ENCODE results near the gene ZMAT5.

Gene ZMAT5

DNA sequence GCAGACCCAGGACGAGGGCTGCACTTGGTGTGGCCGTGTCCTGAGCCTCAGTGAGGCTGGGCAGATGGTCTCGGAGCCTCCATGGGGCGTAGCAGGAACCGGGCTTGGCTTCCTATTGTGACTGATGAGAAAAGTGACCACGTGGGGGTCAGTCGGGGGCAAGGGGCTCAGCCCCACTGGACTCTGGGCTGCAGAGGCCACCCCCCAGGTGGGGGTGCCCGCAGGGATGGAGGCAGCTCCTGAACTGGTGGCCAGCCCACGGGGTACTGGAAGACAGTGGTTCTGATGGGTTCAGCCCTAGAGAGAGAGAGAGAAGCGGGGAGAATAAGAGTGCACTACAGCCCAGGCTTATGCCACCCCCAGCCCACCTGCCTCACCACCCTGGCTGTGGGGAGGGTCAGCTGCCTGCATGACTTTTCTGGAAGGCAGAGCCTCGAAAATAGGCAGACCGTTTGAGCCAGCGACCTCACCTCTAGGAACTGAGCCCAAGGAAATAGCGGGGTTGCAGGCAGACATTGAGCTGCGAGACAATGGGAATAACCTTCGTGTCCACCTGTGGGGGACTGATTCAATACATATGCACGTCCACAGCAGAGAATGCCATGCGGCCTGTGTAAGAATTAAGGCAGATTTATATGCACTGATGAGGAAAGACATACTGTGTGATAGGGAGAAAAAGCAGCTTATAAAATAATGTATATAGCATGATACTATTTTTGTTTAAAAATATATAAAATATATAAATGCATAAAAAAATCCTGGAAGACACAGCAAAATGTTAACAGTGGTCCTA, 35.6 kb downstream of the ZMAT5 start:
- Histone ChIP-seq H3K4me3 (ENCODE audit: insufficient read depth, low read length, poor library complexity, severe bottlenecking) (no peak overlapping the region), H3K9me2 (replicated peaks; ENCODE audit: insufficient read depth, low read length) (no peaks in the 10 kb centered on the region)
- TF ChIP-seq, protein P1, sequence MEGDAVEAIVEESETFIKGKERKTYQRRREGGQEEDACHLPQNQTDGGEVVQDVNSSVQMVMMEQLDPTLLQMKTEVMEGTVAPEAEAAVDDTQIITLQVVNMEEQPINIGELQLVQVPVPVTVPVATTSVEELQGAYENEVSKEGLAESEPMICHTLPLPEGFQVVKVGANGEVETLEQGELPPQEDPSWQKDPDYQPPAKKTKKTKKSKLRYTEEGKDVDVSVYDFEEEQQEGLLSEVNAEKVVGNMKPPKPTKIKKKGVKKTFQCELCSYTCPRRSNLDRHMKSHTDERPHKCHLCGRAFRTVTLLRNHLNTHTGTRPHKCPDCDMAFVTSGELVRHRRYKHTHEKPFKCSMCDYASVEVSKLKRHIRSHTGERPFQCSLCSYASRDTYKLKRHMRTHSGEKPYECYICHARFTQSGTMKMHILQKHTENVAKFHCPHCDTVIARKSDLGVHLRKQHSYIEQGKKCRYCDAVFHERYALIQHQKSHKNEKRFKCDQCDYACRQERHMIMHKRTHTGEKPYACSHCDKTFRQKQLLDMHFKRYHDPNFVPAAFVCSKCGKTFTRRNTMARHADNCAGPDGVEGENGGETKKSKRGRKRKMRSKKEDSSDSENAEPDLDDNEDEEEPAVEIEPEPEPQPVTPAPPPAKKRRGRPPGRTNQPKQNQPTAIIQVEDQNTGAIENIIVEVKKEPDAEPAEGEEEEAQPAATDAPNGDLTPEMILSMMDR (IDR thresholded peaks at IDR 0.05; ENCODE audit: insufficient read depth, low read length, poor library complexity, severe bottlenecking) = no peak
- TF ChIP-seq EZH2phosphoT487 (conservative IDR thresholded peaks at IDR 0.05; ENCODE audit: low read length) = no peak

GRCh38 chr22:29729161-29729560, 37.6 kb downstream of the ZMAT5 start:
- Histone ChIP-seq H2AFZ (ENCODE audit: low read depth, low read length, severe bottlenecking) (no peak overlapping the region), H3K27me3 (ENCODE audit: low read length) (no peaks in the 10 kb centered on the region), H3F3A (ENCODE audit: insufficient read depth) (peaks cover 8% of the 10 kb centered on the region), H3K27ac (ENCODE audit: low read depth, low read length) (no peak overlapping the region), H3K79me2 (ENCODE audit: insufficient read depth, low read length) (no peaks in the 10 kb centered on the region), H3K9me3 (ENCODE audit: insufficient read depth, low read length) (no peaks in the 10 kb centered on the region), H4K20me1 (ENCODE audit: low read depth, low read length) (no peaks in the 10 kb centered on the region), H3K9me2 (replicated peaks; ENCODE audit: insufficient read depth, low read length) (no peaks in the 10 kb centered on the region), H3K36me3 (ENCODE audit: low read length) (no peaks in the 10 kb centered on the region), H3K4me3 (ENCODE audit: insufficient read depth, low read length, poor library complexity, severe bottlenecking) (no peak overlapping the region), H3K9ac (ENCODE audit: low read length) (no peak overlapping the region), H3K4me2 (ENCODE audit: low read depth, low read length, poor library complexity, severe bottlenecking) (no peak overlapping the region)
- TF ChIP-seq EZH2phosphoT487 (conservative IDR thresholded peaks at IDR 0.05; ENCODE audit: low read length) = no peak
- TF ChIP-seq, protein P1 (IDR thresholded peaks at IDR 0.05; ENCODE audit: insufficient read depth, low read length, poor library complexity, severe bottlenecking) = no peak

More for the DNA sequence above, 35.6 kb downstream of the ZMAT5 start:
- H3K36me3 ChIP-seq (ENCODE audit: low read length) = no peaks in the 10 kb centered on the region
- 0 out of 2 replicates have a peak overlapping the region, but pooled peaks have one; percentile 24 for H3K27ac ChIP-seq (ENCODE audit: low read depth, low read length)
- H3K9ac ChIP-seq (ENCODE audit: low read length) = no peak overlapping the region
- H2AFZ ChIP-seq (ENCODE audit: low read depth, low read length, severe bottlenecking) = no peak overlapping the region
- no peaks in the 10 kb centered on the region for H3K9me3 ChIP-seq (ENCODE audit: insufficient read depth, low read length)
- no peaks in the 10 kb centered on the region for H4K20me1 ChIP-seq (ENCODE audit: low read depth, low read length)
- H3F3A ChIP-seq (ENCODE audit: insufficient read depth) = peaks cover 8% of the 10 kb centered on the region
- no peaks in the 10 kb centered on the region for H3K79me2 ChIP-seq (ENCODE audit: insufficient read depth, low read length)
- no peaks in the 10 kb centered on the region for H3K27me3 ChIP-seq (ENCODE audit: low read length)
- no peak overlapping the region for H3K4me2 ChIP-seq (ENCODE audit: low read depth, low read length, poor library complexity, severe bottlenecking)

GRCh38 chr22:29727131-29727523, 39.7 kb downstream of the ZMAT5 start:
- Histone ChIP-seq H3F3A (ENCODE audit: insufficient read depth) (no peaks in the 10 kb centered on the region), H3K4me2 (ENCODE audit: low read depth, low read length, poor library complexity, severe bottlenecking) (no peak overlapping the region), H3K36me3 (ENCODE audit: low read length) (no peaks in the 10 kb centered on the region), H3K4me3 (ENCODE audit: insufficient read depth, low read length, poor library complexity, severe bottlenecking) (no peak overlapping the region), H3K9me2 (replicated peaks; ENCODE audit: insufficient read depth, low read length) (no peaks in the 10 kb centered on the region), H3K27ac (ENCODE audit: low read depth, low read length) (no peak overlapping the region), H3K27me3 (ENCODE audit: low read length) (no peaks in the 10 kb centered on the region), H3K79me2 (ENCODE audit: insufficient read depth, low read length) (no peaks in the 10 kb centered on the region), H4K20me1 (ENCODE audit: low read depth, low read length) (no peaks in the 10 kb centered on the region), H3K9me3 (ENCODE audit: insufficient read depth, low read length) (no peaks in the 10 kb centered on the region), H3K9ac (ENCODE audit: low read length) (no peak overlapping the region), H2AFZ (ENCODE audit: low read depth, low read length, severe bottlenecking) (no peak overlapping the region)
- TF ChIP-seq, protein P1 (IDR thresholded peaks at IDR 0.05; ENCODE audit: insufficient read depth, low read length, poor library complexity, severe bottlenecking) = no peak
- no peak for TF ChIP-seq EZH2phosphoT487 (conservative IDR thresholded peaks at IDR 0.05; ENCODE audit: low read length)

All from SU-DHL-6 (cell line).